GM18870 (cell line): ENCODE measurements around the gene PPIF.

Source experiments
- ATAC-seq: cut with Tn5 transposase; IDR thresholded peaks from one replicate; pipeline ENCODE4 v1.9.1; 2021; ENCODE audit warnings: moderate library complexity; ENCODE audit not compliant: unreplicated experiment

Gene PPIF

GRCh38 chr10:79398642-79399041 is 51.4 kb downstream of the PPIF start:
- no peak for ATAC-seq

GRCh38 chr10:79399223-79399831 is 52.1 kb downstream of the PPIF start:
- no peak for ATAC-seq

- no peak for ATAC-seq
Measured at GRCh38 chr10:79400146-79401004, 53.1 kb downstream of the PPIF start.

- no peak for ATAC-seq
Measured at GRCh38 chr10:79401015-79401921, 54.0 kb downstream of the PPIF start.

GRCh38 chr10:79402625-79402946 is 55.3 kb downstream of the PPIF start:
- no peak for ATAC-seq

- ATAC-seq, result no peak
Measured at GRCh38 chr10:79402951-79403350, 55.7 kb downstream of the PPIF start.

- no peak for ATAC-seq
Measured at GRCh38 chr10:79403441-79404230, 56.4 kb downstream of the PPIF start.

- ATAC-seq, result no peak
Measured at GRCh38 chr10:79404231-79404609, 57.0 kb downstream of the PPIF start.

- ATAC-seq, result no peak
Measured at GRCh38 chr10:79404690-79405131, 57.4 kb downstream of the PPIF start.
